IPS DF 4.7 (cell line): Measurements from ENCODE around the gene RNU5D-1.

Source experiments
- DNase-seq: peaks from one replicate; pipeline ENCODE4 v3.0.0-alpha.2; 2013; ENCODE audit warnings: low spot score; ENCODE audit errors: extremely low read depth

Gene RNU5D-1

GRCh38 chr1:44733365-44733764 lies 2.4 kb upstream of the RNU5D-1 start:
- DNase-seq: no peak

- DNase-seq: no peak
Observed at GRCh38 chr1:44724955-44725698, 5.8 kb downstream of the RNU5D-1 start.

- no peak for DNase-seq
Observed at GRCh38 chr1:44724296-44724954, 6.5 kb downstream of the RNU5D-1 start.

- no peak for DNase-seq
Observed at GRCh38 chr1:44723496-44724295, 7.3 kb downstream of the RNU5D-1 start.

GRCh38 chr1:44723064-44723463 lies 7.9 kb downstream of the RNU5D-1 start:
- no peak for DNase-seq

GRCh38 chr1:44721485-44722361 lies 9.2 kb downstream of the RNU5D-1 start:
- DNase-seq: no peak

GRCh38 chr1:44720281-44720680 lies 10.7 kb downstream of the RNU5D-1 start:
- no peak for DNase-seq

GRCh38 chr1:44719318-44719717 lies 11.7 kb downstream of the RNU5D-1 start:
- DNase-seq: no peak

- no peak for DNase-seq
Observed at GRCh38 chr1:44718091-44718490, 12.9 kb downstream of the RNU5D-1 start.

GRCh38 chr1:44717653-44718052 lies 13.3 kb downstream of the RNU5D-1 start:
- no peak for DNase-seq

- no peak for DNase-seq
Observed at GRCh38 chr1:44717156-44717555, 13.8 kb downstream of the RNU5D-1 start.

GRCh38 chr1:44714944-44715571 lies 15.9 kb downstream of the RNU5D-1 start:
- no peak for DNase-seq

GRCh38 chr1:44714532-44714931 lies 16.4 kb downstream of the RNU5D-1 start:
- no peak for DNase-seq

GRCh38 chr1:44713321-44713781 lies 17.6 kb downstream of the RNU5D-1 start:
- no peak for DNase-seq

- DNase-seq: no peak
Observed at GRCh38 chr1:44707959-44708831, 22.8 kb downstream of the RNU5D-1 start.

GRCh38 chr1:44707112-44707881 lies 23.7 kb downstream of the RNU5D-1 start:
- no peak for DNase-seq

GRCh38 chr1:44705938-44706337 lies 25.0 kb downstream of the RNU5D-1 start:
- DNase-seq: no peak

- DNase-seq: no peak
Observed at GRCh38 chr1:44705470-44705869, 25.5 kb downstream of the RNU5D-1 start.

- no peak for DNase-seq
Observed at GRCh38 chr1:44701141-44701573, 29.8 kb downstream of the RNU5D-1 start.
